ENCODE data around the gene TCF7L2. TPM values are rescaled to one million over a fixed set of nuclear protein-coding genes. Genes with fewer than 3 reads are reported as not detected.

TCF7L2 gene
- total RNA-seq, 2 experiments from 2014 or later = 2.0 to 2.1 TPM

DNA sequence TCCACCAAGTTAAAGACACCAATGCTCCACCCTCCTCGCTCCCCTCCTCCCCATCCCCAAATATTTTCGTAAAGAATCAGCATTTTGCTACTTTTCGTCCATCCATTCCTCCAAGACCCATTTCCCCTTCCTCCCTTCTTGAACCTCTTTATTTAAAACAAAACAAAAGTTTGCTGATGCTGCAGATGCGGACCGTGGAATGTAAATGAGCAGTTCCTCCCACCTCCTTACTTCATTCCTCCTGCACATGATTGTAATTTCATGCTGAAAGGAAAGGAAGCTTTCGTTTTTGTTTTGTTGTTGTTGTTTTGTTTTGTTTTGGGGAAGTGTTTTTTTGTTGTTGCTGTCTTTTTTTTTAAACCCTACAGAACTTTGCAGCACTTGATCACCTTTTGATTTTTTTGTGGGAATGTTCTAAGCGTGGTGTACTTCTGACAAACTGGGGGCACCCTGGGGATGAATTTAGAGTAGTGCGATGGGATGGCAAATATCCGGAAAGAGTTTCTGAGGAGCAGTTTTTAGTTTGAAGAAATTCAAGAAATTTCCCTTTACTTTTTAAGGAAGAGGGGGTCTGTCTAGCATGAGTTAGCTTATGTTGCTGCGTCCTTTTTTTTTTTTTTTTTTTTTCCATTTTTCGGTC, 177.3 kb downstream of the TCF7L2 start:
- H3K36me3 Mint-ChIP-seq (ENCODE audit: low read depth) = no peaks in the 10 kb centered on the region
- CTCF ChIA-PET = interaction anchor here (0.5 to 2.1 kb wide), 6 partner anchors 14 to 539 kb away, joined by 3 to 8 read pairs (median 4); no protein-coding TSS in a partner anchor
- DNase-seq = no peak
- H3K27me3 Mint-ChIP-seq (ENCODE audit: low read depth) = peaks cover 47% of the 10 kb centered on the region
- intact Hi-C loops (cut with micrococcal nuclease) = loop anchor here (2.0 to 5.0 kb wide), 3 partner anchors 257 to 560 kb away; no protein-coding TSS in a partner anchor
- H3K9me3 Mint-ChIP-seq = no peaks in the 10 kb centered on the region
- H3K27ac Mint-ChIP-seq = no peak overlapping the region
- H3K4me1 Mint-ChIP-seq (ENCODE audit: low read depth) = peaks cover 4% of the 10 kb centered on the region
- H3K4me3 Mint-ChIP-seq = no peak overlapping the region

- CTCF ChIA-PET = interaction anchor here (0.5 to 2.1 kb wide), 5 partner anchors 22 to 540 kb away, joined by 3 to 8 read pairs (median 4); no protein-coding TSS in a partner anchor
- intact Hi-C loops (cut with micrococcal nuclease) = loop anchor here (2.0 to 5.0 kb wide), 3 partner anchors 257 to 561 kb away; no protein-coding TSS in a partner anchor
- Mint-ChIP-seq H3K27me3 (ENCODE audit: low read depth) (peaks cover 47% of the 10 kb centered on the region), H3K27ac (no peak overlapping the region), H3K4me3 (no peak overlapping the region), H3K9me3 (no peaks in the 10 kb centered on the region), H3K36me3 (ENCODE audit: low read depth) (no peaks in the 10 kb centered on the region), H3K4me1 (ENCODE audit: low read depth) (peaks cover 4% of the 10 kb centered on the region)
- DNase-seq = no peak
These were observed 177.8 kb downstream of the TCF7L2 start for GRCh38 chr10:113127901-113128283.

GRCh38 chr10:113128450-113129070, 178.5 kb downstream of the TCF7L2 start:
- H3K4me1 Mint-ChIP-seq (ENCODE audit: low read depth) = peaks cover 4% of the 10 kb centered on the region
- H3K9me3 Mint-ChIP-seq = no peaks in the 10 kb centered on the region

DNA sequence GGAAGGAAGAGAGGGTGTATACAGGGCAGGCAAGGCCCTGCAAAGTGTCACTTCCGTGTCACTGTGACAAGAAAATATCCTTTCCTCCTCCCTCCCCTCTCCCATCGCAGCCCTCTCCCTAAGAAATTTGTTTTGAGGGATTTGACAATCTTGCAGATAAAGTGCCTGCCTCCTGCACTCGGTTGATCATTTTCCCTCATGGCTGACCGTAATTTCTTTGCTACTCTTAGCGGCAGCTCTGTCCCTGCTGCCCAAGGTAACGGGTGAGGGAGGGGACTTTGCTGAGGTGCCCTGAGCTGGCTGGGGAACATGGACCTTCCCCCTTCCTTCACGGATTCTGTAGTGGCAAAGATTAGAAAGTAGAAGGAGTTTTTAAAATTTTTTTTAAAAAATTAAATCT, 179.1 kb downstream of the TCF7L2 start:
- no peaks in the 10 kb centered on the region for H3K9me3 Mint-ChIP-seq
- H3K27me3 Mint-ChIP-seq (ENCODE audit: low read depth) = peaks cover 39% of the 10 kb centered on the region
- intact Hi-C loops (cut with micrococcal nuclease) = loop anchor here (5.0 kb wide), 2 partner anchors 433 to 562 kb away; no protein-coding TSS in a partner anchor
- no peak overlapping the region for H3K27ac Mint-ChIP-seq
- no peaks in the 10 kb centered on the region for H3K36me3 Mint-ChIP-seq (ENCODE audit: low read depth)
- H3K4me3 Mint-ChIP-seq = no peak overlapping the region
- CTCF ChIA-PET = no interaction called here
- peaks cover 4% of the 10 kb centered on the region for H3K4me1 Mint-ChIP-seq (ENCODE audit: low read depth)
- DNase-seq = no peak

More at GRCh38 chr10:113128450-113129070, 178.5 kb downstream of the TCF7L2 start:
- CTCF ChIA-PET = interaction anchor here (0.7 kb wide), 1 partner anchor 23 kb away, joined by 4 read pairs; no protein-coding TSS in a partner anchor
- no peak overlapping the region for H3K27ac Mint-ChIP-seq
- H3K27me3 Mint-ChIP-seq (ENCODE audit: low read depth) = peaks cover 44% of the 10 kb centered on the region
- H3K4me3 Mint-ChIP-seq = no peak overlapping the region
- no peak for DNase-seq
- H3K36me3 Mint-ChIP-seq (ENCODE audit: low read depth) = no peaks in the 10 kb centered on the region
- intact Hi-C loops (cut with micrococcal nuclease) = loop anchor here (5.0 kb wide), 2 partner anchors 434 to 561 kb away; no protein-coding TSS in a partner anchor

GRCh38 chr10:113130014-113130641, 180.1 kb downstream of the TCF7L2 start:
- H3K9me3 Mint-ChIP-seq = no peaks in the 10 kb centered on the region
- no peak for DNase-seq
- CTCF ChIA-PET = no interaction called here
- no peak overlapping the region for H3K27ac Mint-ChIP-seq
- H3K27me3 Mint-ChIP-seq (ENCODE audit: low read depth) = peaks cover 34% of the 10 kb centered on the region
- no peak overlapping the region for H3K4me3 Mint-ChIP-seq
- peaks cover 4% of the 10 kb centered on the region for H3K4me1 Mint-ChIP-seq (ENCODE audit: low read depth)
- intact Hi-C loops (cut with micrococcal nuclease) = no loop called here
- H3K36me3 Mint-ChIP-seq (ENCODE audit: low read depth) = no peaks in the 10 kb centered on the region

GRCh38 chr10:113131613-113132261, 181.7 kb downstream of the TCF7L2 start:
- Mint-ChIP-seq H3K27me3 (ENCODE audit: low read depth) (peaks cover 22% of the 10 kb centered on the region), H3K4me3 (no peak overlapping the region), H3K4me1 (ENCODE audit: low read depth) (no peaks in the 10 kb centered on the region), H3K27ac (no peak overlapping the region), H3K9me3 (no peaks in the 10 kb centered on the region), H3K36me3 (ENCODE audit: low read depth) (no peaks in the 10 kb centered on the region)
- CTCF ChIA-PET = no interaction called here
- no peak for DNase-seq
- intact Hi-C loops (cut with micrococcal nuclease) = no loop called here

- H3K4me1 Mint-ChIP-seq (ENCODE audit: low read depth) = no peaks in the 10 kb centered on the region
- no peak for DNase-seq
- H3K36me3 Mint-ChIP-seq (ENCODE audit: low read depth) = no peaks in the 10 kb centered on the region
- no peak overlapping the region for H3K4me3 Mint-ChIP-seq
- intact Hi-C loops (cut with micrococcal nuclease) = no loop called here
- no peak overlapping the region for H3K27ac Mint-ChIP-seq
- CTCF ChIA-PET = no interaction called here
- H3K9me3 Mint-ChIP-seq = no peaks in the 10 kb centered on the region
- H3K27me3 Mint-ChIP-seq (ENCODE audit: low read depth) = peaks cover 17% of the 10 kb centered on the region
These were observed 182.6 kb downstream of the TCF7L2 start for GRCh38 chr10:113132591-113133121.

GRCh38 chr10:113133497-113134115, 183.6 kb downstream of the TCF7L2 start:
- CTCF ChIA-PET = no interaction called here
- H3K27ac Mint-ChIP-seq = no peak overlapping the region
- no peaks in the 10 kb centered on the region for H3K36me3 Mint-ChIP-seq (ENCODE audit: low read depth)
- H3K27me3 Mint-ChIP-seq (ENCODE audit: low read depth) = peaks cover 9% of the 10 kb centered on the region
- no peaks in the 10 kb centered on the region for H3K4me1 Mint-ChIP-seq (ENCODE audit: low read depth)
- no peaks in the 10 kb centered on the region for H3K9me3 Mint-ChIP-seq
- intact Hi-C loops (cut with micrococcal nuclease) = no loop called here
- no peak overlapping the region for H3K4me3 Mint-ChIP-seq
- no peak for DNase-seq

GRCh38 chr10:113135025-113135424, 185.0 kb downstream of the TCF7L2 start:
- Mint-ChIP-seq H3K4me1 (ENCODE audit: low read depth) (no peaks in the 10 kb centered on the region), H3K9me3 (no peaks in the 10 kb centered on the region), H3K36me3 (ENCODE audit: low read depth) (no peaks in the 10 kb centered on the region), H3K4me3 (no peak overlapping the region), H3K27me3 (ENCODE audit: low read depth) (peaks cover 5% of the 10 kb centered on the region), H3K27ac (no peak overlapping the region)
- intact Hi-C loops (cut with micrococcal nuclease) = no loop called here
- CTCF ChIA-PET = no interaction called here
- DNase-seq = no peak

DNA sequence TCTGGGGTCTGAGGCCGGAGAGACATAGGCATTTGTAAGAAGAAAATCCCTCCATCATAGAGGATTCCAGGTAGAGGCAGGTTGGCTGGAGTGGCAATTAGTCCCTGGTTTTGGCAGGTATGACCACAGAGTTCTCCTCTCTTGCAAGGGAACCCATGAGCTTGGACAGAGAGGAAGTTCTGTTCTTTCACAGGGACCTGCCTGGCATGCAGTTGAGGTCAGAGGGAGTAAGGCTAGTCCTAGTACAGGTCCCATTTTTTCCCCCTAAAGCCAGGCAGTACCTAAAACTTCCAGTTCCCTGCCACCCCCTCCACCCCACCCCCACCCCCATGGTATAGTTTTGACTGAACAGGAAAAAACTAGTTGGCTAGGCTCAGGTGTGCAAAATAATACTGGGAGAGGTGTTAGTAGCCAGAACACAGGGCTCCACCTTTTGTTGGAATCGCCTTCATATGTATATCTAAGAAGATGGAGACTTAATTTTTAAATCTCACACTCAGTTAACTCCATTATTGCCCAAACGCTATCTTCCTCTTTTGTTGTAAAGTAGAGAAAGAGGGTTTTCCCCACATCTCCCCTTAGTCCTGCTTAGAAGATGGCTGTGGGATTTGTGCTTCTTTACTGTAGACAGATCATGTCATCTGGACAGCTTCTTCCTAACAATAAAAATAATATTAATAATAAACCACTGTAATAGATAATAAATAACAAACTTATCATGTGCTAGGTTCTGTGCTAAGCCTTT, 188.1 kb downstream of the TCF7L2 start:
- no peaks in the 10 kb centered on the region for H3K4me1 Mint-ChIP-seq (ENCODE audit: low read depth)
- no peaks in the 10 kb centered on the region for H3K27me3 Mint-ChIP-seq (ENCODE audit: low read depth)
- no peak for DNase-seq
- no peak overlapping the region for H3K27ac Mint-ChIP-seq
- H3K4me3 Mint-ChIP-seq = no peak overlapping the region
- H3K36me3 Mint-ChIP-seq (ENCODE audit: low read depth) = no peaks in the 10 kb centered on the region
- H3K9me3 Mint-ChIP-seq = no peaks in the 10 kb centered on the region
- CTCF ChIA-PET = no interaction called here
- intact Hi-C loops (cut with micrococcal nuclease) = no loop called here

GRCh38 chr10:113138937-113139585, 189.0 kb downstream of the TCF7L2 start:
- Mint-ChIP-seq H3K4me3 (no peak overlapping the region), H3K4me1 (ENCODE audit: low read depth) (no peaks in the 10 kb centered on the region), H3K27me3 (ENCODE audit: low read depth) (no peaks in the 10 kb centered on the region), H3K36me3 (ENCODE audit: low read depth) (no peaks in the 10 kb centered on the region), H3K27ac (no peak overlapping the region), H3K9me3 (no peaks in the 10 kb centered on the region)
- intact Hi-C loops (cut with micrococcal nuclease) = no loop called here
- DNase-seq = no peak
- CTCF ChIA-PET = interaction anchor here (1.0 kb wide), 1 partner anchor 247 kb away, joined by 4 read pairs; no protein-coding TSS in a partner anchor

Measured in activated naive CD4-positive, alpha-beta T cell treated with anti-CD3 and anti-CD28 coated beads for 36 hours (primary cell).